HG03280 (cell line): Measurements from ENCODE around the gene BEND7.

ENCODE experiments used
- ATAC-seq: cut with Tn5 transposase; IDR thresholded peaks from one replicate; pipeline ENCODE4 v1.9.1; 2021; ENCODE audit warnings: mild to moderate bottlenecking, moderate library complexity; ENCODE audit not compliant: unreplicated experiment

The BEND7 gene

DNA sequence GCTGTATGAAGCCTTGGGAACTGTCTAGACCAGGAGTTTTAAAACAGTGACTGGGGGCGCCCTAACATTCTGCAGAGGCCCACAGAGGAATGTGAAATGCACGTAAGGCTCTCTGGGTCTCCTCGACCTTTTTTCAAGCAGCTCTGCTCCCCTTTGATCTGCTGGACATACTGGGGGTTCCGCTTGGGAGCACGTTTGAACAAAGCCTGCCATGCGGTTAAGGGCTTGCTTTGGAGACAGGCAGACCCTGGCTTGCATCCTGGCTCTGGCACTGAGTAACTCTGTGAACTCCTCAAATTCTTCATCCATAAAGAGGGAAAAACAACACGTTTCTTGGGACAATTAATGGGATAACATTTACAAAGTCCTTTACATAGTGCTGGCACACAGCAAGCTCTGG lies 7.8 kb downstream of the BEND7 start:
- ATAC-seq = no peak

DNA sequence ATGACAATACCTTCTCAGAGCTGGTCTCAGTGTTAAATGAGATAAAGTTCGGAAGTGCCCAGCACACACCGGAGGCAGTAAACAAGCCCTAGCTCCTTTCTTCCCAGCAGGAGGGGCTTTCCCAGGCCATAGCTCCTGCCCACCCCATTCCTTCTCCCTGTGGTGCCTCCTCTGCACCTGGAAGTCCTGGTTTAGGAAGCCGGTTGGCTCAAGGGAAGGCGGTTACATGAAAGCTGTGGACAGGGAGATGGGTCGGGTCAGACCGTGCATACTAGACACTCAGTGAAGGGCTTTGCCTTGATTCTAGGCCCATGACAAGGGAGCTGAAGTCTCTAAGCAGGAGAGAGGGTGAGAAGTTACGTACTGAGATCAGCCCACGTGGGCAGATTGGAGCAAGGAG lies 8.6 kb downstream of the BEND7 start:
- no peak for ATAC-seq

DNA sequence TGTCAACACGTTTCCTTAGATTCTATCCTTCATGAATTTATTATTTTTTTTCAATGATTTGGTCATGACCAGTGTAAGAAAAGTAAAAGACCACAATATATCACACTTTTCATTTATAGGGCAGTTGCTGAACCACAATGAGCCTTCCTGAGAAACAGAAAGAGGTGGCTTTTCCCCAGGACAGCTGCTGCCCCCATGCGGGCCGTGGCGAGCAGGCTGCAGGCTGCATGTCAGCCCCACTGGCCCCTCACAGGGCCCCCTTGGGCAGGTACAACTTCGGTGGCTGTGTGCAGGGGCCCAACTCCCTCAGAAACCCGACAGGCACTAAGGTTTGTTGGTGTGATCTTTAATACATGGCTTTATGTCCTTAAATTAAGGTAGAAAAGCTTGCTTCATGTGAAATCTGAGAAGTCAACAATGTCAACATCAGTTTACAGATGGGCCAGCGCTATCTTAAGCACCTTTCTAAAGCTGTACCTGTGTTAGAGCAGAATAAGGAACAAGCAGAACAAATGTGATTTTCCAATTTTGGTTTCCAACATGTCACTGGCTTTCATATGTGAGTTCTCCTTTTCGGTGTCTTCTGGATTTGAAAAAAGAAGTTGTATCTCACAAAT lies 10.6 kb downstream of the BEND7 start:
- no peak for ATAC-seq

DNA sequence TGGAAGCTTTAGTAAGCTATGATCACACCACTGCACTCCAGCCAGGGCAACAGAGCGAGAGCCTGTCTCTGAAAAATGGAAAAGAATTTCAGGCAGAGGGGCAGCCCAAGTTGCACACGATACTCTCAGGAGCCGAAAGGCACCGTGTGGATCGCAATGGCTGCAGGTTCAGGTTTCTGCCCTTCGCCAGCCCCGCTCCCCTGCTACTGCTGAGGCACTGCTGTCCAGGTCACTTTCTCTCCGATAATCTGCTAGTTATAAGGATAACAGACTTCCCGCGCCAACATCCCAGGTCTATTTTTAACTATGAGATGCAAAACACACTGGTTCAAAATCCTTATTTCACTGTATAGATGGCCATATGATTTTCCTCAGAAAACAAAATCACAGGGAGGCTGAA lies 11.1 kb downstream of the BEND7 start:
- no peak for ATAC-seq

DNA sequence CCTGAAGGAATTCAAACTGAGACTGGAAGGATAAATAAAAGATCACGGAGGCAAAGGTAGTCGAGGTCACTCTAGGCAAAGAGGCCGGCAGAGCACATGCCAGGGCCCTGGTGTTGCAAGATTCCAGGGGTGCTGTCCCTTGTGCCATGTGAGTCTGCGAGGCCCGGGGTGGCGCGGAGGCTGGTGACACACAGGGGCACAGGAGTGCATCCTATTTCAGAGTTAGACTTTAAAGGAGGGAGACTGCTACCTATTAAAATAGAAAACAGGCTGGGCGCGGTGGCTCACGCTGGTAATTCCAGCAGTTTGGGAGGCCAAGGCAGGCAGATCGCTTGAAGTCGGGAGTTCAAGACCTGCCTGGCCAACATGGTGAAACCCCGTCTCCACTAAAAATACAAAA lies 12.6 kb downstream of the BEND7 start:
- ATAC-seq = no peak

DNA sequence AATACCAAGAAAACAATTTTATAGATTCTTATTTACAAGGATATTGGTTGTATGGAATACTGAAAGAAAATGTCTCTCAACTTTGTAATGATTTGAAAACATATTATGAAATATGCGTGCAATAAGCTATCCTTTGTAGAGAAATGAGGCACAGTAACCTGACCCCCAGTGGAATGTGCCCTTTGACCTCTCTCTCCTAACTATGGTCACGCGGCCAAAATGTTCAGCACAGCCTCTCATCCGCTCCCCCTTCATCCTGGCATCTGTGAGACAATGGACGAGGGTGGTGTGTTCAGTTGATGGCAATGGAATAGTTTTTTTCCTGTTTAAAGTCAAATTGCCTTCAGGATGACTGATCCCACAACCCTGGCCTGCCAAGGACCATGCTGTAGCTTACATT lies 13.3 kb downstream of the BEND7 start:
- ATAC-seq = no peak

DNA sequence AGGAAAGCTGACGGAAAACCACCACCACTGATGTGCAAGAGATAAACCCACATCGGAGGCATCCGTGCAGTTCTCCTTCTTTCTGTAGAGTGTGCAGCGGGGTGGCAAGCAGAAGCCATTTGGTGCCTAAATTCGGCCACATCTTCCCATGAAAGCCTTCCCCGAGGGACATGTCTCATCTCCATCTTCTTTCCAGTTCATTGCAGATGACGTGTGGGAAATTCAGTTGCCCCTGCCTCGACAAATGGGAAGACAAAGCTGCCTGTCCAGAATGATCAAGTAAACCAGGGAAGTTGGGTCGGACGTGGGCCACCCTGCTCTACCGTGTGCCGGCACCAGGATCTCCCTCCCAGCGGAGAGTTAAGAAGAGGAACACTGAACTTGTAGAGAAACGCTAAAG lies 14.5 kb downstream of the BEND7 start:
- no peak for ATAC-seq

DNA sequence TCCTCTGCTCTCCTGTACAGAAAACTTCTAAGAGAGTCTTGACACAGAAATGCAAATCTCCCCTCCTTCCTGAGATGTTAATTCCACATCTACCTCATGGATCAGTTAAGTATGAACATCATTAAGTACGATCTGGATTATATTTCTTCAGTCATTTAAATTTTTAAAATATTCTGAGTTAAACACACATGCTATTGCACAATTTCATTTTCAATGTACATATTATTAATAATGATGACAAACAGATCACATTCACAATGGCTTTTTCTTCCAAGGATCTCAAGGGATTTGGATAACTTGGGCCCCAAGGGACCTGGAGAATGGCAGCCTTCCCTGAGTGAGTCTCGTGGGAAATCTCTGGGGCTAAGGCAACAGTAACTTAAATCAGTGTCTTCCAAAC lies 16.2 kb downstream of the BEND7 start:
- ATAC-seq = no peak

DNA sequence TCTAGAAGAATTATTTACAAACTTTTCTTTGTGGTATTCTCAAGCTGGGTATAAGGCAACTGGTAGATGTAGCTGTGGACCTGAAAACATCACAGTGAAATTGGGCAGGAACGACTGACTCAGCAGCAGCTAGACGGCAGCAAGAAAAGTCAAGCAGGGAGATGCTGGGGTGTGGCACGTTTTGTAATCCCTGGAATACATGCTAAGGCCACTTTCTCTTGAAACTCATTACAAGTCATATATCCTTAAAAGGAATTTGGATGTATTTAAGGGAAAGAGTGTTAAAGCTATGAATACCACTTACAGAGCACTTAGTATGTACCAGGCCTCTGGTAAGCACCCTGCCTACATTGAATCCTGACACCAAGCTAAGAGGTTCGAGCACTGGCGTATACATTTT lies 17.4 kb downstream of the BEND7 start:
- no peak for ATAC-seq

DNA sequence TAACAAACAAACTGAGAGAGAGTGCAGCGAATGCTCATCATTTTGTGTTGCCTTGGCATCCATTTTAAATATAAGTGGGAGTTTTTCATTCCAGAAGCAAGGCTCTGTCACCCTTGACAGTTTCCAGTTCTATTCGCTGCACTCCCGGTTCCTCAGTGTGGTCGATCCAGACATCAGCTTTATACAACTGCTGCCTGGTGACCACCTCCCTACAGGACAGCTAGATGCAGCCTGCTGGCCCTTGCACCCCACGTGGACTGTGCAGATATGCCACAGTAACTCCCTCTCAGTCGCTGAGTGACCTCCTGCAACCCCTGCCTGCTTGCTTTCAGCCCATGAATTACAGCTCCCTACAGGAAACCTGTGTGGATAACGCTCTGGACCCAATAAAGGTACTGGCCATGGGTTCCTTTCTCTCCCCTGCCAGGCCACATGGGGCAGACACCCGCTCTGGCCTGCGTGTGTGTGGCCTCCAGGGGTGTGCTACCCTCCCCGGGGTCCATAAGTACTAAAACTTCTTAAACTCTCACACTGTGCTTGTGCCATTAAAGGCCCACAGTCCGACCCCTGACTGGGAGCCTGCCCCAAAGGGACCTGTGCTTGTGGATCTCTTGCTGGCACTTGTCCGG lies 23.6 kb downstream of the BEND7 start:
- ATAC-seq = no peak

DNA sequence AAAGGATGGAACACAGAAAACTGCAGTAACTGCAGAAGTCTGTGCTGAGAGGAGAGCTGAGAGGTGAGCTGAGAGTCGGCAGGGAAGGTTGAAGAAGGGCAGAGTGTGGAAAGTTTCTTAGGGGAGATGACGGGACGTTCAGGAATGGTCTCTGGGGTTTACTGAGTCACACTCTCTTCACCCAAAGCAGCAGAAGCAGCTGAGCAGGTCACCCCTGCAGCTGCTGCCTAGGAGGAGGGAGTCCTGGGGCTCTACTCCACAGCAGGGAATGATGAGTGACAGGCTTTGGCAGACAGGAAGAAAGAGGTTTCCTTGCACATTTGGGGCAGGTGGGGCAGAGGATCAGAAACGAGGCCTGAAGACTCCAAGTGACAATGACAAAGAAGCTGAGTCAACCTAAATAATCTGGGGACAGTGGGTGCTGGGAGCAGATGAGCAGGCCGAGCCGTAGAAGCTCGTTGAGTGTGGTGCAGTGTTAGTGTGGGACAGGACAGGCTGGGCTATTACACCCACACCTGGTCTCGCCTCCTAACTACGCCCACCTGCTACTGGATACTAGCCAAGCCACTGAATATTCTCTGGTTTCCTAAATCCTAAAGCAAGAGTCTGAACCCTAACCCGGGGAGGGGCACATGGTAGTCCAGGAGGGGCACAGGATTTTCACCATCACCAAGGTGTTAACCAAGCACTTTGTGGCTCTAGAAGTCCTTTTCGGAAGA lies 24.9 kb downstream of the BEND7 start:
- no peak for ATAC-seq

DNA sequence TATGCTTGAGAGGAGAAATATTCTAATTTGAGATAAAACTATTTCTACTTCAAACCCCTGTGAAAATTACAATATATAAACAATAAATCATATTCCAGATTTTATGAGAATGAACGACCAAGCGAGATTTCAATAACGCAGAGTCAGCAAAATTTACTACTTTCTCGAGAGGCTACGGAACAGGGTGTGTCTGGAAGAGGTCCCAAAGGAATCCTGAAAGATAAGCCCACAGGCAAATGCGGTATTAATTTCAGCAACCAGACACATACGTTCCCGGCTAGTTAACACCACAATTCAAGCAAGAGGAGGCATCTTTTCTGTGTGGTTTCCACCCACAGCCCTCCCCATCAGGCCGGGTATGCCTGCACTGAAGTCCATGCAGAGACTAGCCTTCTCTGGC lies 26.4 kb downstream of the BEND7 start:
- ATAC-seq = no peak

DNA sequence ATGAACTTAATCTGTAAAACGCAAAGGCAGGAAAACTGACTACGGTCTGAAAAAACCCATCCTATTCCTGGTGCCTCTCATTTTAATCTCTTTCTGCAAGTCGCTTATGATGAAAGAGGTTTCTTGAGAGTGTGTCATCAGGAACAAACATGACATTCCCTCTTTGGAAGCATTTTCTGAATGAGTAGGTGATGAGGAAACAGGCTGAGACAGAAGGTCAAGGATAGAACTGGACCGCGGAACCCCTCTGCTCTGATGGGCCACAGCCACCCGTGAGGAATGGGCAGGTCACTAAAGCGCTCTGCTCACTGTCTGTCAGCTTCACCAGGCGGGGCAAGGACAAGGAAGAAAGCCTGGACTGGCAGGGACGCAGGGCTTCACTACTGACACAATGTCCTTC lies 28.6 kb downstream of the BEND7 start:
- ATAC-seq = no peak

DNA sequence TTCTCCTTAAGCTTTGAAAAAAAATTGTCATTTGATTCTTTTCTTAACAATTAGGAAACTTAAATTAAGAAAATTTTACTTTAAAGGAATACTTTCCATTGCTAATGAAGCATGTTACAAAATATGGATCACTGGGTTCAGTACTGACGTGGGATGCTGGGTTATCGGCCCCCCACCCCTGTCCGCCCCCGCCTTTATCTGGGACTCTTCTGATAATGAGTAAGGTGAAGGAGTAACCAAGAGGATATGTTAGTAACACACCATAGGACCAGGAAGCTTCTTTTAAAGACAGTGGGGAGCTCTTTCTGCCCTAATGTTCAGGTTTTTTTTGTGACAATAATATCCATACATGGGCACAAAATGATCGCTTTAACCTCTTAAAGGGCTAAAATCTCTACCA lies 29.7 kb downstream of the BEND7 start:
- ATAC-seq = no peak

DNA sequence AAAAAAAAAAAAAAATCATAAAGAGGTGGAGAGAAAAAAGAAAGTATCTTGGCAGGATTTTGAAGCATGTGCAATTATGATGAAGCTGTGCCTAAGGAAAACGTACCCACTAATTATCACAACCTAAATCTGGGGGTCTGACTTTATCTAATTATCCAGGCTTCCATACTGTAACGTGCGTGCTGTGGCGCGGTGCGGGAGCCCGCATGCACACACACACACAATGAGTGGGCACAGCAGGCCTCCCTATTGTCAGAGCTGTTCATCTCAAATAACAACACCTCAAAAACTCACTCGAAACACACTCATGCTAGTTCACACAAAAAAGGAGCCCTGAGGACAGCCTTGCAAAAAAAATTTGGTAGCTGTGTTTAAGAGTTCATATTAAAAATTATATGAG lies 31.9 kb downstream of the BEND7 start:
- no peak for ATAC-seq

DNA sequence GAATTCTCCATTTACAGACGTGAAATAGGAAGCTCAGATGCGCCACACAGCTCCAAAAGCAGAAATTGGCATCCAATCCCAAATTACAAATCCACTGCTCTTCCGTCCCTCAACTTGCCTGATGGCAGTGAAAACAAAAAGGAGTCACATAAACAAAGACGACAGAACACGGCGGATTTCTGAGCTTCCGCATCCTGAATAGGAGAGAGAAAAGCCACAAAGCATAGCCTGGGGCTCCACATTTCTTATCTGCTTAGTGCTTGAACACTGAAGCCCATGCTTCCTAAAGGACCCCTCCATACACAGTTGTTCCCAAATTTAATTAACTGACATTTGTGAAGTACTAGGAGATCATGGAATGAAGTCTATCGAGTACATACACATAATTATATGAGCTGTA lies 32.6 kb downstream of the BEND7 start:
- ATAC-seq = no peak

DNA sequence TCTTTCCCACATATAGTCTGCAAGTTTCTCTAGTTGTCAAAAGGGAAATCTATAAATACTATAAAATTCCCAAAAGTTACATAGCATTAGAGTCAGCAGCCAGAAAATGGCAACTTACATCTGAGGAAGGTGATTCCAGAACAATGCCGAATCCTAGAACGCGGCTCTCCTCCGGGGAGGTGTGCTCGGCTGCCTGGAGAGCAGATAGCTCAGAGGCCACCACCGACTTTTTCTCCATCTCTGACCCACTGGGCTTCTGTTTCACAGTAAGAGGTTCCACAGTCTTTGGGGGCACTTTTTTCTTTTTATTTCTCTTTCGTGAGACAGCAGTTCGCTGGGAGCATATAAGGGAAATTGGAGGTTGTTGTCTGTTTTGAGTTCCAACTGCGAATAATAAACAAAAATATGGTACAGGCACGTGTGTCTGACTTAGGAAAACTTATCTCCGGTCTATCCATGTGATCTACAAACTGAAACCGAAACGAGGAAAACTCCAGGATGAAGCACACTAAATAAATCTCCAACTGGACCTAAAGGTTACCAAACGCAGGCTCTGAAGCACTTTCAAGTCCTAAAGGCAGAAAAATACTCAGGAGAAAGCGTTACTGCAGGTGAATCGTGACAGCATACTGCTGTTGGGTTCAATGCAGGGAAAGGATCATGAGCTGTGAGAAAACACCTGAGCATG lies 36.2 kb downstream of the BEND7 start:
- ATAC-seq = no peak

DNA sequence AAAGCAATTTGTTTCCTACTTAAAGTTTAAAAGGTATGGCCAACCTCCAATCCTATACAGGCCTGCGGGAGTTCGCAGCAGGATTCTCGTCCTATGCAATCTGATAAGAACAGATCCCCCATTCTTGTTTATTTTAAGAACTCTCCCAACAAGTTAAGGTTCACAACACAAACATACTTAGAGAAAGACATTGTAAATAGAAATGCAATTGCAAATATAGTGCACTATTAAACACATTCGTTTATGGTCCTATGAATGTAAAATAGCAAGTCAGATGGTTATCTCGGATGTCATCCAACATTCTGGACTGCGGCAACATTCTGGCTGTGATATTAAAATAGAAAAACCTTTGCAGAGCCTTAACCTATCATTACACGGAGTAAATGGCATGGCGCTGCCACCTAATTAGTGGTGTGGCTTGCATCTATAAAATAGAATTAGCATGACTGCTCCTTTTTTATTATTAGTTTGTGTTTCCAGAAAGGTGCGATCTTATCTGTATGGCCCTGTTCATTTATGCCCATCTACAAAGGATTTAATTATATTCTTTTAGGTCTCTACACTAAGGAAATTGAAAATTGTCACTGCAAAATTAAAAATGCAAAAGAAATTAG lies 37.0 kb downstream of the BEND7 start:
- ATAC-seq = no peak

DNA sequence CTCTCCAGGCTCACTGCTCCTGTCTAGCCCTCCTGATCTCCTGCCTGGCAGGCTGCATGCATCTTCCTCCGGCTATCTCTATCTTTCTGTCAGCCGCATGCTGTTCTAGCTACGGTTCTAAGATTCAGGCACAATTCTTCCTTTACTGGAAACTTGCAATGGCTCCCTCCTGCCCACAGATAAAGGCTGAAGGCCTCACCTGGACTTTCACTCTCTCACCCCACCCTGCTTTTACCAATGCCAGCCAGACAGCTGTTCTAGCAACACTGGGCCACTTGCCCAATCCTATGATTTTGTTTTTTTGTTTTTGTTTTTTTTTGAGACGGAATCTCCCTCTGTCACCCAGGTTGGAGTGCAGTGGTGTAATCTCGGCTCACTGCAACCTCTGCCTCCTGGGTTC lies 38.3 kb downstream of the BEND7 start:
- no peak for ATAC-seq

DNA sequence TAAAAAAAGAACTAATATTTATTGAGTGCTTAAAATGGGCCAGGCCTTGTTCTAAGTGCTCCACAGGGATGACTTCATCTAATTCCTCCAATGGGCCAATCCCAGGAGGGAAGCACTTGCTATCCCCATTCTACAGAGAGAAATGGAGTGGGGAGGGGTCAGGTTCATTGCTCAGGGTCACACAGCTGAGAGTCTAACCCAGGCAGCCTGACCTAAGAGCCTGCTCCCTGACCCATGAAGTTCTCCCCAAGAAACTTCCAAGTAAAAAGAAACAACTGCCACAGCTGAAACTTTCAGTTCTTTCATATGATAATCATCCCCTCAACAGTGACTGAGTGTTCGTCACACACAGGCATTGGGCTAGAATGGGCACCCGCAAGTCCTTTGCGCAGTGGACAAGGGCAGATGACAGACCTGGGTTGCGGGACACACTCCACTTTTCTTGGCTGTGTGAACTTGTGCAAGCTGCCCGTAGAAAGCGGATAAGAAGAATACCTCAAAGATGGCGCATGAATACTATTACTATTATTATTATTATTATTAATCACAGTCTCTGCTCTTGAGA lies 39.7 kb downstream of the BEND7 start:
- ATAC-seq = no peak

DNA sequence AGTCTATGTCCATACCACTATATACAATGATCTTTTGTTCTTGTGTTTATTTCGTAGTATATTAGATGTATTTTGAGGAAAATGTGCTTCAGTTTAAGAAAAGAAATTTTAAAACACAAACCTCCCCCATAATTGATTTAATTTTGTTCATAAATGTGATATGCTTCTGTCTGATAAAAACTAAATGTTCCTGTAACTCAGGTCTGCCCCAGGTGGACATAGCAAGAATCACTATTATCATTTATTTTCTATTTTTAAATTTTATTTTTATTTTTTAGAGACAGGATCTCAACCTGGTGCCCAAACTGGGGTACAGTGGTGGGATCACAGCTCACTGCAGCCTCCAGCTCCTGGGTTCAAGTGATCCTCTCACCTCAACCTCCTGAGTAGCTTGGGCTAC lies 43.2 kb downstream of the BEND7 start:
- no peak for ATAC-seq
